GM12878 (cell line): ENCODE data around the gene NCS1. TPM values are rescaled to one million over a fixed set of nuclear protein-coding genes. Genes with fewer than 3 reads are reported as not detected.

ENCODE experiments used
- ATAC-seq: fragments of 200-7000 bp; cut with Tn5 transposase; 3 replicates; pipeline ENCODE4 v1.9.1; 2020; ENCODE audit warnings: mild to moderate bottlenecking, moderate library complexity
- BruUV-seq: library from RNA; stranded (reverse); fragments of 400-500 nt; replicated peaks from 2 replicates; lab custom pipeline; 2021; lab: Mats Ljungman, UMichigan
- CTCF ChIA-PET: fragments of 300-600 bp; sonication (Branson Sonifier 250); formaldehyde crosslinking; extraction: SDS; loops from one replicate; lab custom pipeline; 2021; ENCODE audit warnings: inconsistent platforms; lab: Yijun Ruan, JAX
- POLR2A ChIA-PET: fragments of 350-600 bp; formaldehyde crosslinking; extraction: SDS; loops from one replicate; lab custom pipeline; 2021; ENCODE audit warnings: inconsistent platforms; lab: Charles Lee
- RAD21 ChIA-PET: fragments of 300-600 bp; sonication (Branson Sonifier 250); formaldehyde crosslinking; loops from one replicate; lab custom pipeline; 2023; ENCODE audit warnings: antibody characterized with exemption; ENCODE audit not compliant: unreplicated experiment; lab: Charles Lee
- SMC1A ChIA-PET: fragments of 300-600 bp; sonication (Branson Sonifier 250); formaldehyde crosslinking; loops from one replicate; lab custom pipeline; 2023; ENCODE audit not compliant: unreplicated experiment, uncharacterized antibody; lab: Charles Lee
- DNase-seq: peaks from one replicate; pipeline ENCODE4 v3.0.0-alpha.2; 2011; ENCODE audit warnings: low read depth, low spot score
- FAIRE-seq: peaks from 3 replicates; lab custom pipeline; 2011; peaks lifted over from hg19 to GRCh38; lab: Jason Lieb, UNC
- H2AFZ ChIP-seq: 2 replicates; pipeline ENCODE4 v1.6.0; 2011; ENCODE audit warnings: low read depth, low read length, control low read depth; ENCODE audit not compliant: control insufficient read depth
- H3K27ac ChIP-seq: 2 replicates; pipeline ENCODE4 v1.5.1; 2011; ENCODE audit warnings: control low read depth; ENCODE audit not compliant: control insufficient read depth, insufficient read depth
- H3K27me3 ChIP-seq, 2 experiments: replicated peaks in 1 of 2; 2 replicates each; pipeline versions ENCODE4 v1.6.0 to v1.6.1; 2011; ENCODE audit warnings: low read length in 1 of 2; ENCODE audit not compliant: control insufficient read depth in 2 of 2, insufficient read depth in 2 of 2
- H3K36me3 ChIP-seq, 2 experiments: 2 replicates each; pipeline ENCODE4 v1.5.1; 2011; ENCODE audit warnings: low read length in 1 of 2; ENCODE audit not compliant: control insufficient read depth in 2 of 2, insufficient read depth in 2 of 2
- H3K4me1 ChIP-seq: 2 replicates; pipeline ENCODE4 v1.6.1; 2011; ENCODE audit warnings: mild to moderate bottlenecking, low read length, moderate library complexity, mixed read lengths; ENCODE audit not compliant: control insufficient read depth, insufficient read depth
- H3K4me2 ChIP-seq: 2 replicates; pipeline ENCODE4 v1.6.0; 2011; ENCODE audit warnings: control low read depth; ENCODE audit not compliant: control insufficient read depth, insufficient read depth
- H3K4me3 ChIP-seq: fragments of 200-600 bp; sonication (generic); 2 replicates; pipeline ENCODE4 v1.5.1; 2016
- H3K79me2 ChIP-seq: 2 replicates; pipeline ENCODE4 v1.6.0; 2011; ENCODE audit warnings: low read length; ENCODE audit not compliant: control insufficient read depth, insufficient read depth
- H3K9ac ChIP-seq: 2 replicates; pipeline ENCODE4 v1.8.0; 2011; ENCODE audit warnings: low read length, control low read depth, mixed read lengths; ENCODE audit not compliant: control insufficient read depth, insufficient read depth
- H3K9me3 ChIP-seq: replicated peaks from 3 replicates; pipeline ENCODE4 v1.5.1; 2011; ENCODE audit warnings: mild to moderate bottlenecking, low read length; ENCODE audit not compliant: control insufficient read depth, insufficient read depth
- H4K20me1 ChIP-seq: 2 replicates; pipeline ENCODE4 v1.6.0; 2011; ENCODE audit not compliant: control insufficient read depth, insufficient read depth
- BCL11A ChIP-seq: IDR thresholded peaks from 2 replicates; pipeline ENCODE4 v1.6.1; 2011; ENCODE audit warnings: low read depth, low read length
- HDGF ChIP-seq: fragments of 450-650 bp; IDR thresholded peaks from 2 replicates; pipeline ENCODE4 v1.6.1; 2016; ENCODE audit warnings: antibody characterized with exemption
- IKZF2 ChIP-seq, 2 experiments: fragments of 450-650 bp; IDR thresholded peaks; 2 replicates each; pipeline ENCODE4 v1.6.1; 2017; ENCODE audit warnings: mild to moderate bottlenecking in 2 of 2, moderate library complexity in 2 of 2
- JUND ChIP-seq: IDR thresholded peaks from 2 replicates; pipeline ENCODE4 v1.6.1; 2012; ENCODE audit warnings: low read depth, mild to moderate bottlenecking, low read length, improper control_type of control experiment, moderate library complexity
- POLR2AphosphoS5 ChIP-seq: IDR thresholded peaks from 2 replicates; pipeline ENCODE4 v1.6.1; 2011; ENCODE audit warnings: mild to moderate bottlenecking, low read length, inconsistent platforms
- RB1 ChIP-seq: fragments of 450-650 bp; formaldehyde crosslinking; IDR thresholded peaks from 2 replicates; pipeline ENCODE4 v1.6.1; 2017; ENCODE audit warnings: mild to moderate bottlenecking, borderline replicate concordance
- RCOR1 ChIP-seq: conservative IDR thresholded peaks from 2 replicates; pipeline ENCODE4 v1.6.1; 2012; ENCODE audit warnings: low read depth, low read length, improper control_type of control experiment
- SPI1 ChIP-seq: IDR thresholded peaks from 2 replicates; pipeline ENCODE4 v1.6.1; 2011; ENCODE audit warnings: low read depth, mild to moderate bottlenecking, low read length, moderate library complexity, borderline replicate concordance; ENCODE audit not compliant: insufficient read depth
- SREBF1 ChIP-seq: IDR thresholded peaks from 2 replicates; pipeline ENCODE4 v1.6.1; 2012; ENCODE audit warnings: mild to moderate bottlenecking, low read length
- STAT3 ChIP-seq: IDR thresholded peaks from 2 replicates; pipeline ENCODE4 v1.6.1; 2011; ENCODE audit warnings: low read depth, low read length, improper control_type of control experiment
- SUZ12 ChIP-seq: fragments of 200-600 bp; sonication (generic); IDR thresholded peaks from one replicate; pipeline ENCODE4 v1.6.1; 2018; ENCODE audit warnings: antibody characterized with exemption, mild to moderate bottlenecking; ENCODE audit not compliant: unreplicated experiment
- ZNF622 ChIP-seq: fragments of 450-650 bp; IDR thresholded peaks from 2 replicates; pipeline ENCODE4 v1.6.1; 2017; ENCODE audit warnings: mild to moderate bottlenecking, inconsistent platforms
- WGBS: methylation state at CpG from one replicate; pipeline ENCODE4 v1.1.6; 2016; ENCODE audit warnings: low lambda C conversion rate; ENCODE audit not compliant: insufficient replicate concordance, insufficient coverage; ENCODE audit errors: missing lambda C conversion rate; 5-methylcytosine and 5-hydroxymethylcytosine counted together
- in situ Hi-C: fragments of 300-500 bp; cut with MboI; formaldehyde crosslinking; loops from 9 replicates; pipeline ENCODE4 v1.14.3; 2018; ENCODE audit warnings: mixed read lengths
- intact Hi-C: fragments of 100-400 bp; cut with micrococcal nuclease; formaldehyde crosslinking; loops from one replicate; pipeline ENCODE4 v1.14.2; 2022; ENCODE audit not compliant: unreplicated experiment
- polyA plus RNA-seq, 11 experiments: library from polyadenylated mRNA; depleted of rRNA in 4 of 11; unstranded in 6 of 11; stranded (reverse) in 5 of 11; fragments of >200 nt; fragmentation: Nextera tagmentation in 4 of 11; fragmentation: Illumina TruSeq in 1 of 11; extraction: Ambion mirVana in 4 of 11; extraction: Trizol in 1 of 11; gene quantifications; 1 replicate in 1 of 11; 2 replicates in 10 of 11; pipeline versions ENCODE4 v1.2.1 to v1.2.3, GENCODE V29; 2011 to 2016; ENCODE audit warnings: inconsistent platforms in 2 of 11, missing spikeins in 2 of 11, low read depth in 1 of 11
- total RNA-seq, 4 experiments: library from RNA; depleted of rRNA in 3 of 4; stranded (reverse); fragments of >200 nt in 3 of 4; fragmentation: Illumina TruSeq in 1 of 4; extraction: Trizol in 1 of 4; gene quantifications; 2 replicates each; pipeline versions ENCODE4 v1.2.1 to v1.2.3, GENCODE V29; 2013 to 2021
- TF ChIP-seq, protein P1 (sequence below): fragments of 450-650 bp; formaldehyde crosslinking; IDR thresholded peaks from 2 replicates; pipeline ENCODE4 v1.5.0; 2022; ENCODE audit warnings: mild to moderate bottlenecking, missing genetic modification characterization
- TF ChIP-seq, protein P2 (sequence below): fragments of 450-650 bp; IDR thresholded peaks from 2 replicates; pipeline ENCODE4 v1.6.1; 2016; ENCODE audit warnings: mild to moderate bottlenecking
- TF ChIP-seq, protein P3 (sequence below): fragments of 450-650 bp; conservative IDR thresholded peaks from 2 replicates; pipeline ENCODE4 v1.6.1; 2017; ENCODE audit warnings: mild to moderate bottlenecking, moderate library complexity
- TF ChIP-seq, protein P4 (sequence below): IDR thresholded peaks from 2 replicates; pipeline ENCODE4 v1.6.1; 2011; ENCODE audit warnings: mild to moderate bottlenecking, low read depth, low read length, moderate library complexity; ENCODE audit not compliant: insufficient replicate concordance

NCS1 gene
- total and polyA plus RNA-seq, 10 of the 15 experiments (the other 5 are each of a cell fraction or from before 2014, with no cell fraction given): 0.04 to 0.22 (median 0.06) TPM; not detected in 4

DNA sequence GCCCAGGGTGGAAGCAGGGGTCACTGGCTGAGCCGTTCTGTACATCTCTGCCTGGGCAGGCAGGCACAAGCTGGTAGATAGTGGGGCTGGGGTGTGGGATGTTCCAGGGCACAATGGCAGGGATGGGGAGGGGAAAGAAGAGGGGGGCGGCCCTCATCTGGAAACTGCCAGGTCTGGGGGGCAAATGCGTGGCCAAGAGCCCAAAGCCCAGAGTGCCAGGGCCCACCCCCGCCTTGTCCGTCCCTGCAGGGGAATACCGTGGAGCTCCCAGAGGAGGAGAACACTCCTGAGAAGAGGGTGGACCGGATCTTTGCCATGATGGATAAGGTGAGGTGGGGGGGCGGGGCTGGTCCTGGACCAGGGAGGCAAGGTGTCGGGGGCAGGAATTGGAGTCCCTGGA is 50.6 kb downstream of the NCS1 start:
- H3K27me3 ChIP-seq: no peaks in the 10 kb centered on the region
- no peak overlapping the region for H3K9ac ChIP-seq
- ATAC-seq (no peak), DNase-seq (no peak), FAIRE-seq (no peak)
- no peaks in the 10 kb centered on the region for H4K20me1 ChIP-seq
- no peak overlapping the region for H3K4me3 ChIP-seq
- no peaks in the 10 kb centered on the region for H3K4me1 ChIP-seq
- no peaks in the 10 kb centered on the region for H3K36me3 ChIP-seq
- ChIA-PET SMC1A (no interaction called here), CTCF (interaction anchor here (0.6 kb wide), 1 partner anchor 21 kb away, joined by 3 read pairs; no protein-coding TSS in a partner anchor), RAD21 (interaction anchor here (1.4 kb wide), 1 partner anchor 115 kb away, joined by 3 read pairs; no protein-coding TSS in a partner anchor), POLR2A (no interaction called here)
- in situ Hi-C loops: no loop called here
- intact Hi-C loops: no loop called here
- H3K4me2 ChIP-seq: no peak overlapping the region
- WGBS: 49% methylated on average over 6 of the region's 9 CpGs
- BruUV-seq: no TSS peak
- no peak overlapping the region for H2AFZ ChIP-seq
- no peak overlapping the region for H3K27ac ChIP-seq
- no peaks in the 10 kb centered on the region for H3K79me2 ChIP-seq
- H3K9me3 ChIP-seq: no peaks in the 10 kb centered on the region; the same call in 2 of the 3 replicates
- TF ChIP-seq SUZ12 (no peak), HDGF (no peak), SREBF1 (no peak), BCL11A (no peak), POLR2AphosphoS5 (no peak), STAT3 (no peak), RB1 (no peak), JUND (no peak), ZNF622 (no peak), SPI1 (no peak), RCOR1 (no peak), IKZF2 (IDR thresholded peaks at IDR 0.05) (no peak)
- TF ChIP-seq, protein P1, sequence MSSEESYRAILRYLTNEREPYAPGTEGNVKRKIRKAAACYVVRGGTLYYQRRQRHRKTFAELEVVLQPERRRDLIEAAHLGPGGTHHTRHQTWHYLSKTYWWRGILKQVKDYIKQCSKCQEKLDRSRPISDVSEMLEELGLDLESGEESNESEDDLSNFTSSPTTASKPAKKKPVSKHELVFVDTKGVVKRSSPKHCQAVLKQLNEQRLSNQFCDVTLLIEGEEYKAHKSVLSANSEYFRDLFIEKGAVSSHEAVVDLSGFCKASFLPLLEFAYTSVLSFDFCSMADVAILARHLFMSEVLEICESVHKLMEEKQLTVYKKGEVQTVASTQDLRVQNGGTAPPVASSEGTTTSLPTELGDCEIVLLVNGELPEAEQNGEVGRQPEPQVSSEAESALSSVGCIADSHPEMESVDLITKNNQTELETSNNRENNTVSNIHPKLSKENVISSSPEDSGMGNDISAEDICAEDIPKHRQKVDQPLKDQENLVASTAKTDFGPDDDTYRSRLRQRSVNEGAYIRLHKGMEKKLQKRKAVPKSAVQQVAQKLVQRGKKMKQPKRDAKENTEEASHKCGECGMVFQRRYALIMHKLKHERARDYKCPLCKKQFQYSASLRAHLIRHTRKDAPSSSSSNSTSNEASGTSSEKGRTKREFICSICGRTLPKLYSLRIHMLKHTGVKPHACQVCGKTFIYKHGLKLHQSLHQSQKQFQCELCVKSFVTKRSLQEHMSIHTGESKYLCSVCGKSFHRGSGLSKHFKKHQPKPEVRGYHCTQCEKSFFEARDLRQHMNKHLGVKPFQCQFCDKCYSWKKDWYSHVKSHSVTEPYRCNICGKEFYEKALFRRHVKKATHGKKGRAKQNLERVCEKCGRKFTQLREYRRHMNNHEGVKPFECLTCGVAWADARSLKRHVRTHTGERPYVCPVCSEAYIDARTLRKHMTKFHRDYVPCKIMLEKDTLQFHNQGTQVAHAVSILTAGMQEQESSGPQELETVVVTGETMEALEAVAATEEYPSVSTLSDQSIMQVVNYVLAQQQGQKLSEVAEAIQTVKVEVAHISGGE: no peak
- TF ChIP-seq, protein P2, sequence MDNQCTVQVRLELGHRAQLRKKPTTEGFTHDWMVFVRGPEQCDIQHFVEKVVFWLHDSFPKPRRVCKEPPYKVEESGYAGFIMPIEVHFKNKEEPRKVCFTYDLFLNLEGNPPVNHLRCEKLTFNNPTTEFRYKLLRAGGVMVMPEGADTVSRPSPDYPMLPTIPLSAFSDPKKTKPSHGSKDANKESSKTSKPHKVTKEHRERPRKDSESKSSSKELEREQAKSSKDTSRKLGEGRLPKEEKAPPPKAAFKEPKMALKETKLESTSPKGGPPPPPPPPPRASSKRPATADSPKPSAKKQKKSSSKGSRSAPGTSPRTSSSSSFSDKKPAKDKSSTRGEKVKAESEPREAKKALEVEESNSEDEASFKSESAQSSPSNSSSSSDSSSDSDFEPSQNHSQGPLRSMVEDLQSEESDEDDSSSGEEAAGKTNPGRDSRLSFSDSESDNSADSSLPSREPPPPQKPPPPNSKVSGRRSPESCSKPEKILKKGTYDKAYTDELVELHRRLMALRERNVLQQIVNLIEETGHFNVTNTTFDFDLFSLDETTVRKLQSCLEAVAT: no peak
- TF ChIP-seq, protein P3, sequence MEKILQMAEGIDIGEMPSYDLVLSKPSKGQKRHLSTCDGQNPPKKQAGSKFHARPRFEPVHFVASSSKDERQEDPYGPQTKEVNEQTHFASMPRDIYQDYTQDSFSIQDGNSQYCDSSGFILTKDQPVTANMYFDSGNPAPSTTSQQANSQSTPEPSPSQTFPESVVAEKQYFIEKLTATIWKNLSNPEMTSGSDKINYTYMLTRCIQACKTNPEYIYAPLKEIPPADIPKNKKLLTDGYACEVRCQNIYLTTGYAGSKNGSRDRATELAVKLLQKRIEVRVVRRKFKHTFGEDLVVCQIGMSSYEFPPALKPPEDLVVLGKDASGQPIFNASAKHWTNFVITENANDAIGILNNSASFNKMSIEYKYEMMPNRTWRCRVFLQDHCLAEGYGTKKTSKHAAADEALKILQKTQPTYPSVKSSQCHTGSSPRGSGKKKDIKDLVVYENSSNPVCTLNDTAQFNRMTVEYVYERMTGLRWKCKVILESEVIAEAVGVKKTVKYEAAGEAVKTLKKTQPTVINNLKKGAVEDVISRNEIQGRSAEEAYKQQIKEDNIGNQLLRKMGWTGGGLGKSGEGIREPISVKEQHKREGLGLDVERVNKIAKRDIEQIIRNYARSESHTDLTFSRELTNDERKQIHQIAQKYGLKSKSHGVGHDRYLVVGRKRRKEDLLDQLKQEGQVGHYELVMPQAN: no peak
- TF ChIP-seq, protein P4, sequence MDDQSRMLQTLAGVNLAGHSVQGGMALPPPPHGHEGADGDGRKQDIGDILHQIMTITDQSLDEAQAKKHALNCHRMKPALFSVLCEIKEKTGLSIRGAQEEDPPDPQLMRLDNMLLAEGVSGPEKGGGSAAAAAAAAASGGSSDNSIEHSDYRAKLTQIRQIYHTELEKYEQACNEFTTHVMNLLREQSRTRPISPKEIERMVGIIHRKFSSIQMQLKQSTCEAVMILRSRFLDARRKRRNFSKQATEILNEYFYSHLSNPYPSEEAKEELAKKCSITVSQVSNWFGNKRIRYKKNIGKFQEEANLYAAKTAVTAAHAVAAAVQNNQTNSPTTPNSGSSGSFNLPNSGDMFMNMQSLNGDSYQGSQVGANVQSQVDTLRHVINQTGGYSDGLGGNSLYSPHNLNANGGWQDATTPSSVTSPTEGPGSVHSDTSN: no peak
